Trophoblast cell (in vitro differentiated cells and primary cell): ENCODE results near the gene HOXC6.
A peak's percentile ranks its signal among the peaks of the same experiment; 100 is the strongest.

ENCODE experiments used
- DNase-seq, 2 donors: peaks; one replicate each; pipeline ENCODE4 v3.0.0-alpha.2; 2016
- H2AFZ ChIP-seq: 2 replicates; pipeline ENCODE4 v1.6.1; 2013; ENCODE audit warnings: low read length, moderate library complexity, mild to moderate bottlenecking; ENCODE audit not compliant: insufficient read depth, poor library complexity
- H2AK5ac ChIP-seq: 2 replicates; pipeline ENCODE4 v1.6.1; 2013; ENCODE audit warnings: mild to moderate bottlenecking, low read length
- H2BK120ac ChIP-seq: 2 replicates; pipeline ENCODE4 v1.6.1; 2013; ENCODE audit warnings: low read length, mild to moderate bottlenecking, moderate library complexity; ENCODE audit not compliant: insufficient read depth, poor library complexity
- H2BK12ac ChIP-seq: 2 replicates; pipeline ENCODE4 v1.6.1; 2013; ENCODE audit warnings: mild to moderate bottlenecking, low read length, moderate library complexity
- H2BK5ac ChIP-seq: 2 replicates; pipeline ENCODE4 v1.6.1; 2013; ENCODE audit warnings: low read length, low read depth, moderate library complexity, mild to moderate bottlenecking; ENCODE audit not compliant: poor library complexity
- H3K14ac ChIP-seq: 2 replicates; pipeline ENCODE4 v1.6.1; 2013; ENCODE audit warnings: mild to moderate bottlenecking, low read length
- H3K18ac ChIP-seq: 2 replicates; pipeline ENCODE4 v1.6.1; 2013; ENCODE audit warnings: mild to moderate bottlenecking, low read length
- H3K23ac ChIP-seq: 2 replicates; pipeline ENCODE4 v1.6.1; 2013; ENCODE audit warnings: low read length
- H3K27ac ChIP-seq: 2 replicates; pipeline ENCODE4 v1.5.1; 2013; ENCODE audit warnings: low read depth, mild to moderate bottlenecking, inconsistent platforms, low read length, moderate library complexity
- H3K27me3 ChIP-seq: 2 replicates; pipeline ENCODE4 v1.6.1; 2013; ENCODE audit warnings: inconsistent platforms, mild to moderate bottlenecking, low read length, moderate library complexity; ENCODE audit not compliant: insufficient read depth
- H3K36me3 ChIP-seq, 2 experiments: 1 replicate in 1 of 2; 2 replicates in 1 of 2; pipeline ENCODE4 v1.6.1; 2013; ENCODE audit warnings: low read length in 2 of 2, mild to moderate bottlenecking in 2 of 2, moderate library complexity in 1 of 2; ENCODE audit not compliant: insufficient read depth in 2 of 2, control insufficient read depth in 1 of 2
- H3K4ac ChIP-seq: 2 replicates; pipeline ENCODE4 v1.6.1; 2013; ENCODE audit warnings: low read depth, mild to moderate bottlenecking, low read length, moderate library complexity
- H3K4me1 ChIP-seq, 2 experiments: 1 replicate in 1 of 2; 2 replicates in 1 of 2; pipeline ENCODE4 v1.6.1; 2013; ENCODE audit warnings: low read length in 2 of 2, mild to moderate bottlenecking in 2 of 2, moderate library complexity in 1 of 2; ENCODE audit not compliant: insufficient read depth in 2 of 2, control insufficient read depth in 1 of 2
- H3K4me2 ChIP-seq: 2 replicates; pipeline ENCODE4 v1.6.1; 2013; ENCODE audit warnings: inconsistent platforms, mild to moderate bottlenecking, low read length, moderate library complexity
- H3K4me3 ChIP-seq: 2 replicates; pipeline ENCODE4 v1.5.1; 2013; ENCODE audit warnings: mild to moderate bottlenecking, low read depth, low read length, inconsistent platforms
- H3K79me1 ChIP-seq: one replicate; pipeline ENCODE4 v1.6.1; 2013; ENCODE audit warnings: low read length
- H3K79me2 ChIP-seq: 2 replicates; pipeline ENCODE4 v1.6.1; 2013; ENCODE audit warnings: low read length, mild to moderate bottlenecking; ENCODE audit not compliant: control insufficient read depth, insufficient read depth, poor library complexity
- H3K9ac ChIP-seq: 2 replicates; pipeline ENCODE4 v1.6.1; 2013; ENCODE audit warnings: mild to moderate bottlenecking, low read length
- H3K9me3 ChIP-seq: 2 replicates; pipeline ENCODE4 v1.6.1; 2013; ENCODE audit warnings: low read depth, mild to moderate bottlenecking, control low read depth, inconsistent platforms, low read length; ENCODE audit not compliant: insufficient read depth
- H4K12ac ChIP-seq: 2 replicates; pipeline ENCODE4 v1.6.1; 2013; ENCODE audit warnings: low read depth, mild to moderate bottlenecking, low read length, moderate library complexity
- H4K8ac ChIP-seq: 2 replicates; pipeline ENCODE4 v1.6.1; 2013; ENCODE audit warnings: low read depth, mild to moderate bottlenecking, low read length, moderate library complexity
- H4K91ac ChIP-seq: one replicate; pipeline ENCODE4 v1.6.1; 2013; ENCODE audit warnings: low read depth, mild to moderate bottlenecking, low read length, moderate library complexity
- WGBS: extraction: QIAGEN DNeasy Blood & Tissue Kit; methylation state at CpG from one replicate; pipeline ENCODE4 v1.1.7; 2013; ENCODE audit warnings: missing lambda C conversion rate; ENCODE audit not compliant: insufficient read length, insufficient coverage; ENCODE audit errors: extremely low coverage; 5-methylcytosine and 5-hydroxymethylcytosine counted together

HOXC6 gene

DNA sequence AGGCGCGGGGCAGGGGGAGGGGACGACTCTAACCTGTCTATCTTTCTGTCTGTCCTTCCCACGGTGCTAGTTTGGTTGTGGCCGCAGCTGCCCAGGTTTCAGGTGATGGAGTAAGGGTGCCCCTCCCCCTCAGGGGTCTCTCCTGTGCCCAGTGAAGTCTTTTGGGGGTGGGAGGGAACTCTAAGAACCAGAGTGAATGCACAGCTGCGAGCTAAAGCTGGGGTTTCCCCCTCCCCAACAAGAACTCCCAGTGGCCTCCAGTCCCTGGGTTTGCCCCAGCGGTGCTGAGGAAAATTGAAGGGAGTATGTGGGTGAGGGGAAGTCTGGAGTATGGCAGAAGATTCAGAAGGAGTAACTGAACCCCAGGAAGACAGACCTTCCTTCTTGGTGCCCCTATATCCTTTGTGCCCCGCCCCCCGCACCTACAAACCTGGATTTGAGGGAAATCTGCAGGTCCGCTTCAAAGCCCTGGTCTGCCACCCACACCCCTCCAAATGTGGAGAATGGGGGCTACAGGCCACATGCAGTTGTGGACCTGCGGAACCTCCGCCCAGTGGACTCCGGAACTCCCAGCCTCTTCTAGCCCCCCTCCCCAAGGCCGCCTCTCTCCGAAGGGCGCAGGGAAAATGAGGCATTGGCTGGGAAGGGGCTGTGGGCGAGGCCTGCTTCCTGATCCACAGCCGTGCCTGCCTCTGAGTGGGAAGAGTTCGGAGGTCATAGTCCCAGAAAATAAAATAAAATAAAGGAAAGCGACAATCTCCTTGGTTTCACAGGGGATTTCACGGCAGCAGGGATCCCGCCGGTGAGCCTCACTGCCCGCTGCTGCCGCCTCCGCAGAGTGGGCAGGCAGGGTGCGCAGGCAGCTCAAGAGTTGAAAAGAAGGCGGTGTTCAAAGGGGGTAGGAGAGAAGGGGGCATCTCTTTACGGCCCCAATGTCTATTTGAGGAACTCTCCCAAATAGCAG lies 31.7 kb upstream of the HOXC6 start:
- Histone ChIP-seq H3K79me1 (no peaks in the 10 kb centered on the region), H3K9ac (no peak overlapping the region), H3K4ac (no peak overlapping the region), H2BK5ac (no peak overlapping the region), H4K91ac (no peak overlapping the region), H3K4me2 (no peak overlapping the region), H3K27ac (no peak overlapping the region), H3K14ac (no peak overlapping the region), H3K27me3 (peaks cover 97% of the 10 kb centered on the region), H2AFZ (no peak overlapping the region), H4K8ac (no peak overlapping the region), H2AK5ac (no peak overlapping the region), H3K79me2 (no peaks in the 10 kb centered on the region), H2BK12ac (no peak overlapping the region), H3K4me3 (no peak overlapping the region), H3K9me3 (peaks cover 21% of the 10 kb centered on the region), H3K36me3 (no peaks in the 10 kb centered on the region), H3K18ac (no peak overlapping the region), H3K23ac (no peak overlapping the region), H3K4me1 (peaks cover 0 to 11% of the 10 kb centered on the region in 2 experiments), H2BK120ac (no peak overlapping the region), H4K12ac (no peak overlapping the region)
- WGBS = no CpG with 5 or more reads among the region's 29 CpGs
- DNase-seq = no peak

DNA sequence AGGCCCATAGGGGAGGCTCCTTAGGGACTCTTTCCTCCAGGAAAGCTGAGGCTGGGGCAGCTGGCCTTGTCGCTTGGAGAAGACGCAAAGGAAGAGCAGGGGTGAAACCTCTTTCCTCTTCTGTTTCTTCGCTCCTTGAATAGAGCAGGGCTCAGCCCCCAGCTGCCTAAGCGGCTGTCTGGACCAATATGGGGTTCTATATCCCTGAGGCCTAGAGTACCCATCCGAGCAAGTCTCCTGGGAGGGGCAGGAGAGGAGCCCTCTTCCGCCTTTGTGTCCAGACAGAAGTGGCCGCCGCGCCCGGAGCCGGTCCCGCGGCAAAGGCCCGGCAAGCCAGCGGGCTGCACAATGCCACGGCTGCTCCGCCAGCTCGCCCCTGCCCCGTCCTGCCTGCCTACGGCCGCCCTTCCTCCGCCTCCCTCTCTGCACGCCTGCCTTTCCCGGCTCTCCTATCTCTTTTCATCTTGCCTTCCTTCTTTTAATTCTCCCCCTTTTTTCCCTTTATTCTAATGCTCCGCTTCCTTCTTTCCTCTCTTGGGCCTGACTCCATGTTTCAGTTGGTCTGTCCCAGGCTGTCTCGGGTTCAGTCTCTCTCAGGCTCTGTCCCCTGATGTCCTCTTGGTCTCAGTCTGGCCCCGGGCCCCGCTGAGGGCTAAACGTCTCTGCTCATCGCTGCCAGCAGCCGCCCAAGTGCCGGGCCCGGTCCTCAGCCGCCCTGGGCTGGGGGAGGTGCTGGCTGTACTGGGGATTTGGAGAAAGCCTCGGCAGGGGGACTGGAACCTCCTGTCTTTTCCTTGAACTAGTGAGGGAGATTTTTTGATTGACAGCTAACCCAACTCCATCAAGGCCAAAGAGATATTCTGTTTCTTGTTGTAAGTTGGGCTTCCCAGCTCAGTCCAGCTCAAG lies 30.8 kb upstream of the HOXC6 start:
- no peak overlapping the region for H2AK5ac ChIP-seq
- H3K4me1 ChIP-seq = peaks cover 0 to 11% of the 10 kb centered on the region in 2 experiments
- no peaks in the 10 kb centered on the region for H3K79me2 ChIP-seq
- H2BK120ac ChIP-seq = no peak overlapping the region
- H3K27ac ChIP-seq = no peak overlapping the region
- WGBS = no CpG with 5 or more reads among the region's 35 CpGs
- H2BK5ac ChIP-seq = no peak overlapping the region
- H3K4ac ChIP-seq = no peak overlapping the region
- no peak overlapping the region for H3K9ac ChIP-seq
- peaks cover 23% of the 10 kb centered on the region for H3K9me3 ChIP-seq
- H4K12ac ChIP-seq = no peak overlapping the region
- H2BK12ac ChIP-seq = no peak overlapping the region
- H4K91ac ChIP-seq = no peak overlapping the region
- no peak overlapping the region for H3K23ac ChIP-seq
- peaks cover 97% of the 10 kb centered on the region for H3K27me3 ChIP-seq
- DNase-seq = peak in 1 of 2 donors; percentile 15
- no peak overlapping the region for H4K8ac ChIP-seq
- H3K4me3 ChIP-seq = no peak overlapping the region
- no peaks in the 10 kb centered on the region for H3K79me1 ChIP-seq
- no peak overlapping the region for H3K18ac ChIP-seq
- no peak overlapping the region for H2AFZ ChIP-seq
- no peaks in the 10 kb centered on the region for H3K36me3 ChIP-seq
- H3K4me2 ChIP-seq = no peak overlapping the region
- H3K14ac ChIP-seq = no peak overlapping the region

DNA sequence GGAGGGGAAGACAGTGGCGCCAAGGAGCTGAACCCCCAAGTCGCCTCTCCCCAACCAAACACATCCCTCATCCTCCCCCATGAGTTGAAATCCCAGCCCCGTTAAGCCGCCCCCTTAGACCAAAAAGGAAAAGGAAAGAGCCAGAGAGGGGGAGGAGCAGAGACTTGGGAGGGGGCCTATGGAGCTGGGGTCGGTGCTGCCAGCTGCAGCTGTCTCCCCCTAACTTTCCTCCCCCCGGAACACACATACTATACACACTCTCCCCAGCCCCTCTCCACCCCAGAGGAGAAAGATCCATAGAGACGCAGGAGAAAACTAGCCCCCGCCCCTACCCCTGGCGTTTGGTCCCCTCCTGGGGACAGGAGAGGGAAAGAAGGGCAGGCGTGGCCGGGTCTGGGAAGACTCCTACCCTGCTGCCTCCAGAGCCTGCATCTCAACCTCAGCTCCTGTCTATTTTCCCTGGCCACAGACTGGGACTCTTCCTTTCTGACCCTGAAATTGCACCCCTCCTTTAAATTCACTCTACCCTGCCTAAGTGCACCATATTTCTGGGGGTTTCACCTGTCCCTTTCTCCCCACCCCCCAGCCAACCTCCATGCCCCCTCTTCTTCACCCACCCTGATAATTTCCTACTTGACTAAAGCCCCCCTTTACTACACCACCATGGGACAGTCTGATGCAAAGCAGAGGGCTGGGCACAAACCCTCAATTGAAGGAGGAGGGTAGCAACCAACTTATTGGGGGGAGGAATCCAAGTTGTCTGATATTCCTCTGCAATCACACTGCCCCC lies 29.9 kb upstream of the HOXC6 start:
- WGBS = no CpG with 5 or more reads among the region's 11 CpGs

DNA sequence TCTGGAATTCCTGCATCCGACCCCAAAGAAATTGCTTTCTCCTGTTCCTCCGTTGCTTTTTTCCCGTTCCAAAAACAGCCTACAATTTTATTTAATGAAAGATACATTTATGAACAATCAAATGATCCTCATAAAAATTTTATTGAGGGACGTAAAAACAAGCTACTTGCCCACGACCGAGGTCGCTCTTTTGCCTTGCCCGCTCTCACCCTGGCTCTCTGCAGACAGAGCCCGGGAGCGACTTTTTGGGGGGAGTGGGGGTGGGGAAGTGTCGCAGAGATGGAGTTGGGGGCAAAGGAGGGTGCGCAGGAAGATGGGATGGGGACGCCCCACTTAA lies 29.4 kb upstream of the HOXC6 start:
- no peak overlapping the region for H4K91ac ChIP-seq
- peaks cover 19% of the 10 kb centered on the region for H3K9me3 ChIP-seq
- no peaks in the 10 kb centered on the region for H3K79me1 ChIP-seq
- no peak overlapping the region for H3K4ac ChIP-seq
- H3K27ac ChIP-seq = no peak overlapping the region
- H2AK5ac ChIP-seq = no peak overlapping the region
- H3K23ac ChIP-seq = no peak overlapping the region
- H4K12ac ChIP-seq = no peak overlapping the region
- no peak overlapping the region for H4K8ac ChIP-seq
- H2BK12ac ChIP-seq = no peak overlapping the region
- no peak overlapping the region for H2BK120ac ChIP-seq
- peaks cover 0 to 11% of the 10 kb centered on the region in 2 experiments for H3K4me1 ChIP-seq
- no peak overlapping the region for H3K14ac ChIP-seq
- no peak overlapping the region for H3K9ac ChIP-seq
- no peaks in the 10 kb centered on the region for H3K36me3 ChIP-seq
- no peak overlapping the region for H3K4me3 ChIP-seq
- no peak overlapping the region for H2BK5ac ChIP-seq
- H3K4me2 ChIP-seq = no peak overlapping the region
- H2AFZ ChIP-seq = no peak overlapping the region
- no CpG with 5 or more reads among the region's 13 CpGs for WGBS
- peaks cover 98% of the 10 kb centered on the region for H3K27me3 ChIP-seq
- no peaks in the 10 kb centered on the region for H3K79me2 ChIP-seq
- no peak overlapping the region for H3K18ac ChIP-seq
- no peak for DNase-seq

More for the DNA sequence above, 29.9 kb upstream of the HOXC6 start:
- H2AK5ac ChIP-seq = no peak overlapping the region
- H3K27ac ChIP-seq = no peak overlapping the region
- H2BK120ac ChIP-seq = no peak overlapping the region
- H4K91ac ChIP-seq = no peak overlapping the region
- DNase-seq = no peak
- H3K79me1 ChIP-seq = no peaks in the 10 kb centered on the region
- no peak overlapping the region for H3K4me3 ChIP-seq
- no peak overlapping the region for H4K12ac ChIP-seq
- peaks cover 0 to 11% of the 10 kb centered on the region in 2 experiments for H3K4me1 ChIP-seq
- no peak overlapping the region for H3K18ac ChIP-seq
- no peaks in the 10 kb centered on the region for H3K36me3 ChIP-seq
- no peak overlapping the region for H2AFZ ChIP-seq
- H3K9me3 ChIP-seq = peaks cover 22% of the 10 kb centered on the region
- H3K14ac ChIP-seq = no peak overlapping the region
- H3K27me3 ChIP-seq = peaks cover 99% of the 10 kb centered on the region
- no peak overlapping the region for H3K4me2 ChIP-seq
- no peak overlapping the region for H3K4ac ChIP-seq
- H3K79me2 ChIP-seq = no peaks in the 10 kb centered on the region
- no peak overlapping the region for H3K23ac ChIP-seq
- H4K8ac ChIP-seq = no peak overlapping the region
- H3K9ac ChIP-seq = no peak overlapping the region
- no peak overlapping the region for H2BK5ac ChIP-seq
- H2BK12ac ChIP-seq = no peak overlapping the region
